GM23248 (cell line): Measurements from ENCODE around the gene SGSM1.

ENCODE experiments used
- EZH2 ChIP-seq: fragments of 200-600 bp; sonication (generic); IDR thresholded peaks from 2 replicates; pipeline ENCODE4 v1.6.1; 2018; ENCODE audit warnings: antibody characterized with exemption, mild to moderate bottlenecking; ENCODE audit not compliant: insufficient read depth, poor library complexity, severe bottlenecking
- EZH2phosphoT487 ChIP-seq: fragments of 200-600 bp; sonication (generic); IDR thresholded peaks from 2 replicates; pipeline ENCODE4 v1.6.1; 2018; ENCODE audit warnings: antibody characterized with exemption, moderate library complexity, mild to moderate bottlenecking, low read depth; ENCODE audit not compliant: insufficient read depth

- TF ChIP-seq EZH2phosphoT487: no peak
- no peak for TF ChIP-seq EZH2
Measured at GRCh38 chr22:24871611-24872205, 65.7 kb downstream of the SGSM1 start.
